ENCODE data around the gene TRIM2. TPM values are rescaled to one million over a fixed set of nuclear protein-coding genes. Genes with fewer than 3 reads are reported as not detected.

The TRIM2 gene
- total RNA-seq, 1 donor from 2014 or later, result 83.1 TPM

DNA sequence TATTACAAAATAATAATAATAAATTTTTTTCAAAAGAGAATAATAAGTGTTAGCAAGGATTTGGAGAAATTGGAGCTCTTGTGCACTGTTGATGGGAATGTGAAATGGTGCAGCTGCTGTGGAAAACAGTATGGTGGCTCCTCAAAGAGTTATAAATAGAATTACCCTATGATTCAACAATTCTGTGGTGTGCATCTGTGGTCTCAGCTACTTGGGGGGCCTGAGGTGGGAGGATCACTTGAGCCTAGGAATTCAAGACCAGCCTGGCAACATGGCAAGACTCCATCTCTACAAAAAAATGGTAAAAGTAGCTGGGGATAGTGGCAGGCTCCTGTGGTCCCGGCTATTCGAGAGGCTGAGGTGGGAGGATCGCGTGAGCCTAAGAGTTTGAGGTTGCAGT is 159.8 kb downstream of the TRIM2 start:
- no peak overlapping the region for H3K4me3 Mint-ChIP-seq
- peaks cover 6% of the 10 kb centered on the region for H3K4me1 Mint-ChIP-seq (ENCODE audit: unreplicated experiment)
- H3K27me3 Mint-ChIP-seq, result no peaks in the 10 kb centered on the region
- no peak overlapping the region for H3K27ac Mint-ChIP-seq
- DNase-seq (ENCODE audit: extremely low spot score, unreplicated experiment), result no peak
- no peaks in the 10 kb centered on the region for H3K9me3 Mint-ChIP-seq
- peaks cover 33% of the 10 kb centered on the region for H3K36me3 Mint-ChIP-seq
- TF ChIP-seq, protein P1, sequence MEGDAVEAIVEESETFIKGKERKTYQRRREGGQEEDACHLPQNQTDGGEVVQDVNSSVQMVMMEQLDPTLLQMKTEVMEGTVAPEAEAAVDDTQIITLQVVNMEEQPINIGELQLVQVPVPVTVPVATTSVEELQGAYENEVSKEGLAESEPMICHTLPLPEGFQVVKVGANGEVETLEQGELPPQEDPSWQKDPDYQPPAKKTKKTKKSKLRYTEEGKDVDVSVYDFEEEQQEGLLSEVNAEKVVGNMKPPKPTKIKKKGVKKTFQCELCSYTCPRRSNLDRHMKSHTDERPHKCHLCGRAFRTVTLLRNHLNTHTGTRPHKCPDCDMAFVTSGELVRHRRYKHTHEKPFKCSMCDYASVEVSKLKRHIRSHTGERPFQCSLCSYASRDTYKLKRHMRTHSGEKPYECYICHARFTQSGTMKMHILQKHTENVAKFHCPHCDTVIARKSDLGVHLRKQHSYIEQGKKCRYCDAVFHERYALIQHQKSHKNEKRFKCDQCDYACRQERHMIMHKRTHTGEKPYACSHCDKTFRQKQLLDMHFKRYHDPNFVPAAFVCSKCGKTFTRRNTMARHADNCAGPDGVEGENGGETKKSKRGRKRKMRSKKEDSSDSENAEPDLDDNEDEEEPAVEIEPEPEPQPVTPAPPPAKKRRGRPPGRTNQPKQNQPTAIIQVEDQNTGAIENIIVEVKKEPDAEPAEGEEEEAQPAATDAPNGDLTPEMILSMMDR (conservative IDR thresholded peaks at IDR 0.05), result no peak

DNA sequence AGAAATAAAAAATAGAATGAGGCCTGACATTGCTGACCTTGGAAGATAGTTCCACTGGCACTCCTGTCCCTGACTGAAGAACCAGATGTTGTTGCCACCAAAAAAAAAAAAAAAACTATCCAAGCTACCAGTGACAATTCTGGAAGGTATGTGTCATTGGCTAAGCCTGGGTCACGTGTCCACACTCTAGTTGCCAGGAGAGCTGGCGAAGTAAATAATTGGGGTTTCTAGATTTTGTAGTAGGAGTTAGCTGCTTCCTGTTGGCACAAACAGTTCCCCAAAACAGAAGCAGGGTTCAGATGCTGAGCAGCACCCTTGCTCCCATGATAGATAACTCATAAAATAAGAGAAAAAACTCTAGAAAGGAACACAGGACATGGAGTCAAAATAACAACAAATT is 160.8 kb downstream of the TRIM2 start:
- no peak overlapping the region for H3K4me3 Mint-ChIP-seq
- no peaks in the 10 kb centered on the region for H3K9me3 Mint-ChIP-seq
- peaks cover 6% of the 10 kb centered on the region for H3K4me1 Mint-ChIP-seq (ENCODE audit: unreplicated experiment)
- DNase-seq (ENCODE audit: extremely low spot score, unreplicated experiment), result no peak
- no peak overlapping the region for H3K27ac Mint-ChIP-seq
- TF ChIP-seq, protein P1 (conservative IDR thresholded peaks at IDR 0.05), result no peak
- no peaks in the 10 kb centered on the region for H3K27me3 Mint-ChIP-seq
- peaks cover 32% of the 10 kb centered on the region for H3K36me3 Mint-ChIP-seq

DNA sequence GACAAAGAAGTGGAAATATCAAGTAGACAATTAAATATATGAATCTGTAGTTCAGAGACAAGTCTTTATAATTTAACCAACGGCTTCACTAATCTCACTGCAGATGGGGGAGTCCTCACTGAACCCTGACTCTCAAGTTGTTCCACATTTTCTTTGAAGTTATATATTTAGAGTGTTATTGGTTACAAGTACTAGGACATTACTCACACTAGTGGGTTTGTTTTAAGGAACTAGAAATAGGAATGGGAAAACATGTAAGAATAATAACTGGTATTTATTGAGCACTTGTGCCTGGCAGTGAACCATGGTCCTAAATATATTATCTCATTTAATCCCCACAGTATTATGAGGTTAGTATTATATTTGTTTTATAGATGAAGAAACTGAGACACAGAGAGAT is 162.2 kb downstream of the TRIM2 start:
- peaks cover 2% of the 10 kb centered on the region for H3K9me3 Mint-ChIP-seq
- no peak overlapping the region for H3K4me3 Mint-ChIP-seq
- peaks cover 6% of the 10 kb centered on the region for H3K4me1 Mint-ChIP-seq (ENCODE audit: unreplicated experiment)
- H3K27me3 Mint-ChIP-seq, result no peaks in the 10 kb centered on the region
- peaks cover 37% of the 10 kb centered on the region for H3K36me3 Mint-ChIP-seq
- no peak overlapping the region for H3K27ac Mint-ChIP-seq
- DNase-seq (ENCODE audit: extremely low spot score, unreplicated experiment), result no peak
- TF ChIP-seq, protein P1 (conservative IDR thresholded peaks at IDR 0.05), result no peak

DNA sequence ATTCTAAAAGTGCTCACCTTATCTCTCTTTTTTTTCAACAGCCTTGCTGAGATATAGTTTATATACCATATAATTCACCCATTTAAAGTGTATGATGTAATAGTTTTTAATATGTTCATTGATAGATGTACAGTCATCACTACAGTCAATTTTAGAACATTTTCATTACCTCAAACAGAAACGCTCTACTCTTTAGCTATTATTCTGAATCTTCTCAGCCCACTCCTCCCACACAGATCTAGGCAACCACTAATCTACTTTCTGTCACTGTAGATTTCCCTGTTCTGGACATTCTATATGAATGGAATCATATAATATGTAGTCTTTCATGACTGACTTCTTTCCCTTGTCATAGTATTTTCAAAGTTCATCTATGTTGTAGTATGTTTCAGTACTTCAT is 162.8 kb downstream of the TRIM2 start:
- no peak overlapping the region for H3K4me3 Mint-ChIP-seq
- no peak overlapping the region for H3K27ac Mint-ChIP-seq
- no peaks in the 10 kb centered on the region for H3K27me3 Mint-ChIP-seq
- peaks cover 7% of the 10 kb centered on the region for H3K9me3 Mint-ChIP-seq
- TF ChIP-seq, protein P1 (conservative IDR thresholded peaks at IDR 0.05), result no peak
- H3K36me3 Mint-ChIP-seq, result peaks cover 38% of the 10 kb centered on the region
- DNase-seq (ENCODE audit: extremely low spot score, unreplicated experiment), result no peak
- H3K4me1 Mint-ChIP-seq (ENCODE audit: unreplicated experiment), result peaks cover 2% of the 10 kb centered on the region

DNA sequence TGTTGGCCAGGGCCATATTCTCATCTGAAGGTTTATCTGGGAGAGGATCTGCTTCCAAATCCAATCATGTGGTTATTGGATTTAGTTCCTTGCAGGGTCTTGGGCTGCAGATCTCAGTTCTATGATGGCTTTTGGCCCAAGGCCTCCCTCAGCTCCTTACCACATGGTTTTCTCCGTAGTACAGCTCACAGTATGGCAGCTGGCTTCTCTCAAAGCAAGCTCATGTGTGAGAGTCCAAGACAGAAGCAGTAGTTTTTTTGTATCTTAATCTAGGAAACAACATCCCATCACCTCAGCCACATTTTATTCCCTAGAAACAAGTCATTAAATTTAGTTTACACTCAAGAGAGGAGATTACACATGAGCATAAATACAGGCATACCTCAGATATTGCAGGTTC is 164.8 kb downstream of the TRIM2 start:
- H3K4me1 Mint-ChIP-seq (ENCODE audit: unreplicated experiment), result peaks cover 2% of the 10 kb centered on the region
- TF ChIP-seq, protein P1 (conservative IDR thresholded peaks at IDR 0.05), result no peak
- peaks cover 31% of the 10 kb centered on the region for H3K36me3 Mint-ChIP-seq
- no peak overlapping the region for H3K4me3 Mint-ChIP-seq
- DNase-seq (ENCODE audit: extremely low spot score, unreplicated experiment), result no peak
- peaks cover 7% of the 10 kb centered on the region for H3K9me3 Mint-ChIP-seq
- H3K27ac Mint-ChIP-seq, result no peak overlapping the region
- H3K27me3 Mint-ChIP-seq, result no peaks in the 10 kb centered on the region

DNA sequence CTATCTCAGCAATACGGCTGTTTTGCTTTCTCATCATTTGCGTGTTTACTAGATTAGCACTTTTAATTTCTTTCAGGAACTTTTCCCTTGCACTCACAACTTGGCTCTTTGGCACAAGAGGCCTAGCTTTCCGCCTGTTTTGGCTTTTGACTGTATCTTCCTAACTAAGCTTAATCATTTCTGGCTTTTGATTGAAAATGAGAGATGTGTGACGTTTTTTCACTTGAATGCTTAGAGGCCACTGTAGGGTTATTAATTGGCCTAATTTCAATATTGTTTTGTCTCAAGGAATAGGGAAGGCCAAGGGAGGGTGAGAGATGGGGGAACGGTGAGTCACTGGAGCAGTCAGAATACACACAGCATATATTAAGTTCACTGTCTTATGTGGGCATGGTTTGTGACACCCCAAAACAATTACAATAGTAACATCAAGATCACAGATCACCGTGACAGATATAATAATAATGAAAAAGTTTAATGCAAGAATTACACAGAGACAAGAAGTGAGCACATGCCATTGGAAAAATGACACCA is 167.5 kb downstream of the TRIM2 start:
- Mint-ChIP-seq H3K4me3 (no peak overlapping the region), H3K27me3 (no peaks in the 10 kb centered on the region), H3K27ac (no peak overlapping the region), H3K9me3 (peaks cover 7% of the 10 kb centered on the region), H3K4me1 (ENCODE audit: unreplicated experiment) (peaks cover 14% of the 10 kb centered on the region), H3K36me3 (peaks cover 27% of the 10 kb centered on the region)
- no peak for DNase-seq (ENCODE audit: extremely low spot score, unreplicated experiment)
- TF ChIP-seq, protein P1 (conservative IDR thresholded peaks at IDR 0.05), result no peak
